GM12875 (cell line): ENCODE data around the gene METTL25B.

Experiments
- H3K4me3 ChIP-seq: one replicate; pipeline ENCODE4 v1.5.1; 2011; ENCODE audit warnings: low read depth, low read length, control low read depth
- TF ChIP-seq, protein P1 (sequence below): IDR thresholded peaks from 2 replicates; pipeline ENCODE4 v1.5.1; 2011; ENCODE audit warnings: low read depth, mild to moderate bottlenecking, control low read depth, inconsistent platforms, low read length, moderate library complexity, borderline replicate concordance; ENCODE audit not compliant: insufficient read depth

The METTL25B gene

DNA sequence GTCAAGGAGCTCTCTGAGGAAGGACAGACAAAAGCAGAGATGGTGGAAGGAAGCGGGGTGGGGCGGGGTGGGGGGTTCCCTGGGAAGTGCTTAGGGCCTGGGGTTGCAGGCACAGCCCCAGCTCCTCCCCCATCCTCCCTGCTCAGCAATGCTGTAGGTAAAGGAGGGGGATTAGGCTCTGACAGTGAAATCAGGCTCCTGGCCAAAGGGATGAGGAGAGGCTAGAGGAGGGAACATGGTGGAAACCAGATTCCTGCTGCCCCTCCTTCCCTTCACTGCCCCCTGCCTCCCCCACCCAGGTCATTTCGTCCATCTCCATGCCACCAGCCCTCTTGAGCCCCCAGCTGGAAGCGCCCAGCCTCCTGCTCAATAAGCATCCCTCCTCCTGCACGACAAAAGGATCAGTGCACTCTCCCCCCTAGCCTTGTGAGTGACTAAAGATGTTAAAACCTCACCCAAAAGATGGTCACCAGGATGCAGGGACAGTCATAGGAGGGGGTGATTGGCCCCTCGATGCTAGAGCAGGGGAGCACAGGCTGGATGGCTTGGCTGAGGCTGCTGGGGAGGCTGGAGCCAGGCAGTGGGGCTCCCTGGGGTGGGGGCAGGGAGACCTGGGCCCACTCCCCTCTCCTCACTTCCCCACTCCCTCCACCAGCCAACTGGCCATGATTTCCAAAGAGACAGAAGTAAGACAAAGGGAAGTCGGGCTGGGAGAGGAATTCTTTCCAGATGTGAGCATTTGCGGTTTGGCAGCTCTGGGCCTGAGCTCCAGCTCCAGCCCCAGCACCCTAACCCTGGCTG lies 20.7 kb upstream of the METTL25B start:
- no peak overlapping the region for H3K4me3 ChIP-seq

DNA sequence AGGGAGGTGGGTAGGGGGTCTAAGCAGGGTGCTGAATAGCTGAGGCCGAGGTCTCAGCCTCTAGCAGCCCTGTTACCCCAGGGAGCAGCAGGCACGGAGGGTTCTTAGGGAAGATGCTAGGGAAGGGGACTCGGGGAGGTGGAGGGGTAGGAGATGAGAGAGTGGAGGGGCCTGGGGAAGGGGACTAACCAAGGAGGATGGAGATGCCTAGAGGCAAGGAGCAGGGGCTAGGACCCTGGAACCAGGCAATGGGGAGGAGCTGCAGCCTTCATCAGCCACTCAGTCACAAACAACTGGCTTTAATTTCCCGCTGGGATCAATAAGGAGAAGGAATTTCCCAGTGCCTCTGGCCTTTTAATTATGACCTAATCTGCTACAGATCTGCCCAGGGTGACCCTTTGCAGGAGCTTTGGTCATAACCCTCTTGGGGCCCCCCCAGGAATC lies 20.0 kb upstream of the METTL25B start:
- TF ChIP-seq, protein P1, sequence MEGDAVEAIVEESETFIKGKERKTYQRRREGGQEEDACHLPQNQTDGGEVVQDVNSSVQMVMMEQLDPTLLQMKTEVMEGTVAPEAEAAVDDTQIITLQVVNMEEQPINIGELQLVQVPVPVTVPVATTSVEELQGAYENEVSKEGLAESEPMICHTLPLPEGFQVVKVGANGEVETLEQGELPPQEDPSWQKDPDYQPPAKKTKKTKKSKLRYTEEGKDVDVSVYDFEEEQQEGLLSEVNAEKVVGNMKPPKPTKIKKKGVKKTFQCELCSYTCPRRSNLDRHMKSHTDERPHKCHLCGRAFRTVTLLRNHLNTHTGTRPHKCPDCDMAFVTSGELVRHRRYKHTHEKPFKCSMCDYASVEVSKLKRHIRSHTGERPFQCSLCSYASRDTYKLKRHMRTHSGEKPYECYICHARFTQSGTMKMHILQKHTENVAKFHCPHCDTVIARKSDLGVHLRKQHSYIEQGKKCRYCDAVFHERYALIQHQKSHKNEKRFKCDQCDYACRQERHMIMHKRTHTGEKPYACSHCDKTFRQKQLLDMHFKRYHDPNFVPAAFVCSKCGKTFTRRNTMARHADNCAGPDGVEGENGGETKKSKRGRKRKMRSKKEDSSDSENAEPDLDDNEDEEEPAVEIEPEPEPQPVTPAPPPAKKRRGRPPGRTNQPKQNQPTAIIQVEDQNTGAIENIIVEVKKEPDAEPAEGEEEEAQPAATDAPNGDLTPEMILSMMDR, result no peak
- no peak overlapping the region for H3K4me3 ChIP-seq

More for the DNA sequence above, 20.7 kb upstream of the METTL25B start:
- TF ChIP-seq, protein P1, result no peak

- TF ChIP-seq, protein P1, result no peak
- H3K4me3 ChIP-seq, result no peak overlapping the region
These were observed 19.2 kb upstream of the METTL25B start for GRCh38 chr1:156709031-156709430.

- H3K4me3 ChIP-seq, result no peak overlapping the region
- TF ChIP-seq, protein P1, result no peak
These were observed 18.3 kb upstream of the METTL25B start for GRCh38 chr1:156709757-156710489.

DNA sequence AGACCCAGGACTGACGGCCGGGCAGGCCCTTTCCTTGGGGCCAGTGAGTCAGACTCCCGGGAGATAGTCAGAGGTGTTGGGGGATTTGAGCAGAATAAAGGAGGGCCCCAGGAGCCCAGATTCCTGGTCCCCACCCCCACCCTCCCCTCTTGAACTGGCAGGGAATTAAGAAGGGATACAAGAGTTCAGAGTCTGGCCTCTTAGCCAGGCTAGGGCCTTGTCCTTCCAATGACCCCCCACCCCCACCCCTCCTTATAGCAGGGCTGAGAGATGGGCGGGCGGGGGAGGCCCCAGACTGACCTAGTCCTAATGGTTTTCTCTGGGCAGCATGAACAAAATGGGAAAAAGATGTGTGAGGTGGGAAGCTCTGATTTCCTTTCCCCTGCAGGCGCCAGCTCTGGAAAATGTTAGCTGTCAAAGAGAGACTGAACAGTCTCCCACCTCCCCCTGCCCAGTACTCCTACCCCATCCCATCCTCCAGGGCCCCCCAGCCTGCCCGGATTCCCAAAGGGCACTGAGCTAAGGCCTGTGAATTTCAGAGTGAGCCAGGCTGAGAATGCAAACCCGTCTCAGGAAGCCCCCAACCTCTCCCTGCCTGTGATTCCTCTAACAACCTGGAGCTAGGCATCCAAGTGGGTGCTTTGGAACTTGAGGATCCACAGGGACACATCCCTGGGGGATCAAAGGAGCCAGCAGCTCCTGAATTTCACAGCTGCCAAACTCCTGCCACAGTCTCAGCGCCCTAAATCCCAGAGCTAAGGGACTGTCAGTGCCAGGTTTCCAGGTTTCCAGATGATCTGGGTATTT lies 17.1 kb upstream of the METTL25B start:
- H3K4me3 ChIP-seq, result no peak overlapping the region
- TF ChIP-seq, protein P1, result no peak

GRCh38 chr1:156712626-156713025 lies 15.6 kb upstream of the METTL25B start:
- no peak overlapping the region for H3K4me3 ChIP-seq
- TF ChIP-seq, protein P1, result no peak
